ENCODE results near the gene PCLO. TPM values are rescaled to one million over a fixed set of nuclear protein-coding genes. Genes with fewer than 3 reads are reported as not detected.
A peak's percentile ranks its signal among the peaks of the same experiment; 100 is the strongest.

PCLO gene
- total RNA-seq, 1 experiment from 2014 or later: 2.3 TPM

- intact Hi-C loops (cut with micrococcal nuclease): no loop called here
Measured at GRCh38 chr7:82745117-82745516, 417.6 kb downstream of the PCLO start.

GRCh38 chr7:82742163-82742562 is 420.5 kb downstream of the PCLO start:
- peaks cover 60% of the 10 kb centered on the region for H3K27me3 Mint-ChIP-seq (ENCODE audit: insufficient read depth, unreplicated experiment)
- BruUV-seq (replicated peaks): no TSS peak
- DNase-seq (ENCODE audit: unreplicated experiment): no peak
- H3K9me3 Mint-ChIP-seq (ENCODE audit: unreplicated experiment): no peaks in the 10 kb centered on the region
- TF ChIP-seq CTCF (IDR thresholded peaks at IDR 0.05; ENCODE audit: unreplicated experiment): no peak
- no peaks in the 10 kb centered on the region for H3K4me1 Mint-ChIP-seq (ENCODE audit: insufficient read depth, unreplicated experiment)
- H3K36me3 Mint-ChIP-seq (ENCODE audit: insufficient read depth, unreplicated experiment): no peaks in the 10 kb centered on the region
- POLR2A ChIA-PET: no interaction called here
- intact Hi-C loops (cut with micrococcal nuclease): no loop called here
- CTCF ChIA-PET: interaction anchor here (1.7 kb wide), 1 partner anchor 13 kb away, joined by 5 read pairs; no protein-coding TSS in a partner anchor
- H3K4me3 Mint-ChIP-seq (ENCODE audit: unreplicated experiment): no peak overlapping the region
- H3K27ac Mint-ChIP-seq (ENCODE audit: low read depth, unreplicated experiment): no peak overlapping the region

More at GRCh38 chr7:82745117-82745516, 417.6 kb downstream of the PCLO start:
- POLR2A ChIA-PET: no interaction called here
- H3K27me3 Mint-ChIP-seq (ENCODE audit: insufficient read depth, unreplicated experiment): peaks cover 65% of the 10 kb centered on the region
- no peak for DNase-seq (ENCODE audit: unreplicated experiment)
- H3K27ac Mint-ChIP-seq (ENCODE audit: low read depth, unreplicated experiment): no peak overlapping the region
- no peak overlapping the region for H3K4me3 Mint-ChIP-seq (ENCODE audit: unreplicated experiment)
- BruUV-seq (replicated peaks): no TSS peak
- no peaks in the 10 kb centered on the region for H3K9me3 Mint-ChIP-seq (ENCODE audit: unreplicated experiment)
- CTCF ChIA-PET: no interaction called here
- H3K36me3 Mint-ChIP-seq (ENCODE audit: insufficient read depth, unreplicated experiment): no peaks in the 10 kb centered on the region
- no peaks in the 10 kb centered on the region for H3K4me1 Mint-ChIP-seq (ENCODE audit: insufficient read depth, unreplicated experiment)
- TF ChIP-seq CTCF (IDR thresholded peaks at IDR 0.05; ENCODE audit: unreplicated experiment): no peak

DNA sequence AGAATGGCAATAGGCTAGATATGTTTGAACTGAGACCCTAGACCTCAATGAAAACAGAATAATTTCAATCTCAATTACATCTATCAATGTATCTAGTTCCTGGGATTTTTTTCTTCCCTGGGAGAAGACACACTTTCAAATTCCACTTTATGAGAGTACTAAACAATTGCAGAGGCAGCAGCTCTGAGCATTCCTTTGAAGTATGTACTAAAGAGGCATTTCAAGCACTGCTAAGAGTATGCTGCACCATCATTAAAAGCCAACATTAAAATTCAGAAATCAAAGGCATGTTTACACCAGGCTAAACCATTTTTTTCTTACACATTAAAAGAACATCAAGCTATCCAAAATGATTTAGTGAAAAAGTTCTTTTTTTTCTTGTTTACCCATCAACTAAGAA is 421.2 kb downstream of the PCLO start:
- Mint-ChIP-seq H3K4me3 (ENCODE audit: unreplicated experiment) (no peak overlapping the region), H3K27ac (ENCODE audit: low read depth, unreplicated experiment) (no peak overlapping the region), H3K27me3 (ENCODE audit: insufficient read depth, unreplicated experiment) (peaks cover 60% of the 10 kb centered on the region), H3K4me1 (ENCODE audit: insufficient read depth, unreplicated experiment) (no peaks in the 10 kb centered on the region), H3K9me3 (ENCODE audit: unreplicated experiment) (no peaks in the 10 kb centered on the region), H3K36me3 (ENCODE audit: insufficient read depth, unreplicated experiment) (no peaks in the 10 kb centered on the region)
- CTCF ChIA-PET: interaction anchor here (1.7 kb wide), 1 partner anchor 12 kb away, joined by 5 read pairs; no protein-coding TSS in a partner anchor
- no peak for DNase-seq (ENCODE audit: unreplicated experiment)
- intact Hi-C loops (cut with micrococcal nuclease): no loop called here
- POLR2A ChIA-PET: no interaction called here
- TF ChIP-seq CTCF (IDR thresholded peaks at IDR 0.05; ENCODE audit: unreplicated experiment): no peak
- BruUV-seq (replicated peaks): no TSS peak

DNA sequence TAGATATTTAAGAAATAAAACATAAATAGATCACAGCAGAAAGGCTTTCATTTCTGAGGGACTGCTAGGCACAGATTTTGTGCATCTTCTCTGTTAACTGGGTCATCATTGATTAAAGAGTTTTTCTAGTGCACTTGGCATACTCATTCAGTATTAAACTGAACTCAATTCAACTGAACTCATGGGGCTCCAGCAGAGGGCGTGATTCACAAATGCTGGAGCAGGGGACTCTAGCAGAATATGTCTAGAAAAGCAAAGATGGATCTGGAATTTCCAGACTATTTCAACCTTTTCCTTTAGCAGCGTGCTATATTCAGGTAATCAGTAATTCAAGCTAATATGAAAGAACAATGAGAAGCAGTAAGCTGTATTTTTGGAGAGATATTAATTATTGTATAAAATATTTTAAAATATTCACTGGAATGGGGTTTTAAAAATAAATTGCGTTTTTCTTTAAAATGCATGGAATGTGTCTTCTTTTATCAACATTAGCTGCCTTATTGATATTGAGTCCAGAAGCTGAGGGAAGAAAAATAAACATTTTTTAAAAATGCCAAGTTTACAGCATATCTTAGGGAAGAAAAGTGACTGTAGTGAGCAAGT is 422.3 kb downstream of the PCLO start:
- TF ChIP-seq CTCF (IDR thresholded peaks at IDR 0.05; ENCODE audit: unreplicated experiment): peak; percentile 62
- Mint-ChIP-seq H3K9me3 (ENCODE audit: unreplicated experiment) (no peaks in the 10 kb centered on the region), H3K36me3 (ENCODE audit: insufficient read depth, unreplicated experiment) (no peaks in the 10 kb centered on the region), H3K27me3 (ENCODE audit: insufficient read depth, unreplicated experiment) (peaks cover 55% of the 10 kb centered on the region), H3K27ac (ENCODE audit: low read depth, unreplicated experiment) (no peak overlapping the region), H3K4me3 (ENCODE audit: unreplicated experiment) (no peak overlapping the region), H3K4me1 (ENCODE audit: insufficient read depth, unreplicated experiment) (no peaks in the 10 kb centered on the region)
- POLR2A ChIA-PET: no interaction called here
- intact Hi-C loops (cut with micrococcal nuclease): loop anchor here (1.0 kb wide), 1 partner anchor 531 kb away; no protein-coding TSS in a partner anchor
- CTCF ChIA-PET: interaction anchor here (0.6 to 2.6 kb wide), 7 partner anchors 10 to 816 kb away, joined by 3 to 6 read pairs (median 3); no protein-coding TSS in a partner anchor
- BruUV-seq (replicated peaks): no TSS peak
- peak; percentile 67 for DNase-seq (ENCODE audit: unreplicated experiment)

All from MCF 10A (cell line).